OCI-LY3 (cell line): ENCODE results near the gene RRP9.

ENCODE experiments used
- H2AFZ ChIP-seq: fragments of 200-600, 300-600 bp; shearing (Covaris generic); 2 replicates; pipeline ENCODE4 v1.6.0; 2014; ENCODE audit warnings: antibody characterized with exemption, low read depth, low read length
- H3K27ac ChIP-seq: fragments of 200-600, 300-600 bp; sonication (generic); 2 replicates; pipeline ENCODE4 v1.5.1; 2014; ENCODE audit warnings: mild to moderate bottlenecking, low read length, moderate library complexity, mixed read lengths
- H3K27me3 ChIP-seq: fragments of 200-600, 300-600 bp; sonication (generic); 2 replicates; pipeline ENCODE4 v1.6.1; 2014; ENCODE audit warnings: low read depth, low read length, mixed read lengths
- H3K36me3 ChIP-seq: fragments of 200-600, 300-600 bp; sonication (generic); replicated peaks from 2 replicates; pipeline ENCODE3; 2014; ENCODE audit warnings: low read depth, low read length, mixed read lengths
- H3K4me1 ChIP-seq: fragments of 300-600, 200-600 bp; sonication (generic); 2 replicates; pipeline ENCODE4 v1.6.1; 2014; ENCODE audit warnings: low read length, mixed read lengths
- H3K4me2 ChIP-seq: fragments of 200-600, 300-600 bp; sonication (generic); 2 replicates; pipeline ENCODE4 v1.6.1; 2014; ENCODE audit warnings: low read length, mixed read lengths
- H3K4me3 ChIP-seq: fragments of 300-600, 200-600 bp; sonication (generic); 2 replicates; pipeline ENCODE4 v1.5.1; 2014; ENCODE audit warnings: antibody characterized with exemption, mild to moderate bottlenecking, low read length, moderate library complexity
- H3K79me2 ChIP-seq: fragments of 300-600, 200-600 bp; shearing (Covaris generic); 2 replicates; pipeline ENCODE4 v1.6.1; 2014; ENCODE audit warnings: mild to moderate bottlenecking, low read length, mixed read lengths
- H3K9ac ChIP-seq: fragments of 300-600, 200-600 bp; shearing (Covaris generic); 2 replicates; pipeline ENCODE4 v1.6.0; 2014; ENCODE audit warnings: mild to moderate bottlenecking, low read length, moderate library complexity
- H3K9me3 ChIP-seq: fragments of 200-600, 300-600 bp; shearing (Covaris generic); 2 replicates; pipeline ENCODE4 v1.6.1; 2014; ENCODE audit warnings: low read length, mixed read lengths; ENCODE audit not compliant: insufficient read depth
- H4K20me1 ChIP-seq: fragments of 200-600, 300-600 bp; sonication (generic); 2 replicates; pipeline ENCODE4 v1.6.1; 2016; ENCODE audit warnings: low read length, mixed read lengths; ENCODE audit not compliant: insufficient read depth
- CTCF ChIP-seq: fragments of 200-600, 300-600 bp; sonication (generic); IDR thresholded peaks from 2 replicates; pipeline ENCODE4 v1.5.1; 2014; ENCODE audit warnings: antibody characterized with exemption, low read length, low read depth
- EZH2phosphoT487 ChIP-seq: fragments of 200-600 bp; shearing (Covaris generic); IDR thresholded peaks from 2 replicates; pipeline ENCODE4 v1.6.1; 2018; ENCODE audit warnings: antibody characterized with exemption, mixed run types, low read depth

RRP9 gene

GRCh38 chr3:51955893-51956770 is 14.4 kb upstream of the RRP9 start:
- H4K20me1 ChIP-seq: no peaks in the 10 kb centered on the region
- TF ChIP-seq CTCF: 0 out of 2 replicates have a peak, but pooled peaks have one; percentile 3
- no peak for TF ChIP-seq EZH2phosphoT487
- no peaks in the 10 kb centered on the region for H3K27me3 ChIP-seq
- no peak overlapping the region for H2AFZ ChIP-seq
- no peak overlapping the region for H3K4me3 ChIP-seq
- H3K79me2 ChIP-seq: no peaks in the 10 kb centered on the region
- H3K27ac ChIP-seq: no peak overlapping the region
- no peaks in the 10 kb centered on the region for H3K36me3 ChIP-seq
- H3K4me2 ChIP-seq: no peak overlapping the region
- H3K9ac ChIP-seq: no peak overlapping the region
- no peaks in the 10 kb centered on the region for H3K9me3 ChIP-seq
- H3K4me1 ChIP-seq: peaks cover 8% of the 10 kb centered on the region; the same call in 1 of the 2 replicates

- H3K4me1 ChIP-seq: peaks cover 8% of the 10 kb centered on the region; the same call in 1 of the 2 replicates
- no peak within 1 kb of the TSS for H3K4me2 ChIP-seq
- no peaks in the 10 kb centered on the region for H4K20me1 ChIP-seq
- no peak for TF ChIP-seq CTCF
- TF ChIP-seq EZH2phosphoT487: no peak
- H3K4me3 ChIP-seq: no peak within 1 kb of the TSS
- no peak within 1 kb of the TSS for H2AFZ ChIP-seq
- no peaks in the 10 kb centered on the region for H3K36me3 ChIP-seq
- no peaks in the 10 kb centered on the region for H3K79me2 ChIP-seq
- H3K27ac ChIP-seq: no peak within 1 kb of the TSS
- no peak within 1 kb of the TSS for H3K9ac ChIP-seq
- H3K27me3 ChIP-seq: no peaks in the 10 kb centered on the region
- H3K9me3 ChIP-seq: no peaks in the 10 kb centered on the region
These were observed 13.6 kb upstream of the RRP9 start, which contains the start of gene GPR62 for GRCh38 chr3:51955175-51955892. GPR62 (plus strand) TSS chr3:51955381; CDS start chr3:51955653, 272 bp downstream.

GRCh38 chr3:51954713-51955112 is 13.0 kb upstream of the RRP9 start:
- Histone ChIP-seq H3K79me2 (no peaks in the 10 kb centered on the region), H3K4me3 (no peak overlapping the region), H3K4me1 (peaks cover 8% of the 10 kb centered on the region; the same call in 1 of the 2 replicates), H3K9me3 (no peaks in the 10 kb centered on the region), H2AFZ (no peak overlapping the region), H3K4me2 (no peak overlapping the region), H3K27me3 (no peaks in the 10 kb centered on the region), H4K20me1 (no peaks in the 10 kb centered on the region), H3K9ac (no peak overlapping the region), H3K27ac (no peak overlapping the region), H3K36me3 (no peaks in the 10 kb centered on the region)
- TF ChIP-seq CTCF (no peak), EZH2phosphoT487 (no peak)

GRCh38 chr3:51954105-51954504 is 12.4 kb upstream of the RRP9 start:
- Histone ChIP-seq H3K79me2 (no peaks in the 10 kb centered on the region), H3K9me3 (no peaks in the 10 kb centered on the region), H3K27ac (no peak overlapping the region), H3K9ac (no peak overlapping the region), H3K27me3 (no peaks in the 10 kb centered on the region), H4K20me1 (no peaks in the 10 kb centered on the region), H3K36me3 (no peaks in the 10 kb centered on the region), H3K4me3 (no peak overlapping the region), H3K4me2 (no peak overlapping the region), H3K4me1 (peaks cover 8% of the 10 kb centered on the region; the same call in 1 of the 2 replicates), H2AFZ (no peak overlapping the region)
- TF ChIP-seq EZH2phosphoT487: no peak
- TF ChIP-seq CTCF: no peak
